Measurements from ENCODE around the gene CP. TPM values are rescaled to one million over a fixed set of nuclear protein-coding genes. Genes with fewer than 3 reads are reported as not detected.

CP gene
- total RNA-seq, 1 donor from 2014 or later, result 5.2 TPM

Other genes starting within 250 kb of the CP start
- 51.8 TPM for gene GYG1, start 230.3 kb downstream of the CP start, total RNA-seq
- gene HLTF, start 135.3 kb downstream of the CP start, total RNA-seq, result 35.0 TPM
- 20.2 TPM for gene HPS3, start 92.2 kb downstream of the CP start, total RNA-seq
- 11.2 TPM for gene TM4SF18, start 111.8 kb upstream of the CP start, total RNA-seq
- 90.2 TPM for gene TM4SF1, start 155.8 kb upstream of the CP start, total RNA-seq